ENCODE measurements around the gene ING3.
"Not testable (repeated sequence)": the region's sequence is repeated elsewhere in the genome, so short reads cannot be mapped to it uniquely, and the experiment has no call there.

ING3 gene

DNA sequence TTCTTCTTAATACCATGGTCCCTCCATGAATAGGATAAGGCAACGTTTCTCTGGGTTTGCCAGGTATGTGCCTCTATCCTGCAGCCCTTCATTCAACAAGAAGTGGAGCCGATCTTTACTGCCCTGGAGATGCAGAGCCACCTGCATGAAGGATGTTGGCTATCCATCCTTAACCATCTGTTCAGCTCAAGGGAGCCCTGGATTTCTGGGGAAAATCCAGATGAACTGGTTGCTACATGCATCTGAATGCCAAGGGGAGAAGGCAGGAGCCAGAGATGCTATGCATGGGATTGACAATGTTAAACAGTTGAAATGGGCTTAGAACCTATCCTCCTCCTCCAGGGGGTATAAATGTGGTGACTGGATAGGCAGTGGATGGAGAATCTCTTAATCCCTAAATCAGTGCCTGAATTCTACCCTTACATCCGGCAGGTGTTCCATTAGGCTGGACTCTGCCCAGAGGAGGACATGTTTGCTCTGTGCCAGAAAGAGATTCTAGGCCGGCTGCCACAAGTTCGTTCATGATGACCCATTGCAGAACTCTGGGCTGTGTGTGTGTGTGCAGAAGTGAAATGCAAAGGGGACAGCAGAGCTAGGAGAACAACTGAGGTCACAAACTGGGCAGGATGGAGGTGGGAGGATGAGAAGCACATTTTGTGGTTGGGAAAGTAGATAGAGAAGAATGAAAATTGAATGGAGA is 53.6 kb downstream of the ING3 start:
- DNase-seq: no peak

DNA sequence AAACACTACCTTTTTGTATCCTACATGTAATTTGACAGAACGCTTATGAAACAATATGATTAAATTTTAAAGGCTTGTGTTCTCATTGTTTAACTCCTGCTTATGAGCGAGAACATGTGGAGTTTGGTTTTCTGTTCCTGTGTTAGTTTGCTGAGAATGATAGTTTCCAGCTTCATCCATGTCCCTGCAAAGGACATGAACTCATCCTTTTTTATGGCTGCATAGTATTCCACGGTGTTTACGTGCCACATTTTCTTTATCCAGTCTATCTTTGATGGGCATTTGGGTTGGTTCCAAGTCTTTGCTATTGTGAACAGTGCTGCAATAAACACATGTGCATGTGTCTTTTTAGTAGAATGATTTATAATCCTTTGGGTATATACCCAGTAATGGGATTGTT is 54.5 kb downstream of the ING3 start:
- not testable (repeated sequence) for DNase-seq

DNA sequence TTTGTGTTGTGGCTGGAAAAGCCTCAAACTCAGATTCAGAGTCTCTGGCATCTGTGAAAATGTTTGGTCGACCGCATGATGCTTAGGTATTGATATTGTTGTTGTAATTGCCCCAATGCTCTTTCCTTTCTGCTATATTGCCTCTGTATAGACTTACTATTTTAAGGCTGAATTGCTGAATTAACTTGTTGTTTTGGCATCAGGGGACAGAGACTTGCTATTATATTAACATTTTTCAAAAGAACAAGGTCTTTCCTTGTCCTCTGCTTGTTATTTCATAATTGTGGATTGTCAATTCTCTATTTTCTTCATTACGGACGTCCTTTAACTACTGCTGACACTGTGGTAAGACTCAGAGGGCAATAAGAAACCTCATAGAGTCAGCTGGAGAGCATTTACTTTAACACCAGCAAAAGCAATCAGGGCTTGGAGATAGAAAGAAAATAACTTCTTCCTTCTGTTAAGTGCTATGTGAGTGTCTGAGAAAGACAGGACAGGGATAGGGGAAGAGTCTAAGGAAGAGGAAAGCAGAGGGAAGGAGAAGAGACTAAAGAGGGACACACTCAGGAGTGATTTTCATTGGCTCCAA is 55.5 kb downstream of the ING3 start:
- no peak for DNase-seq

DNA sequence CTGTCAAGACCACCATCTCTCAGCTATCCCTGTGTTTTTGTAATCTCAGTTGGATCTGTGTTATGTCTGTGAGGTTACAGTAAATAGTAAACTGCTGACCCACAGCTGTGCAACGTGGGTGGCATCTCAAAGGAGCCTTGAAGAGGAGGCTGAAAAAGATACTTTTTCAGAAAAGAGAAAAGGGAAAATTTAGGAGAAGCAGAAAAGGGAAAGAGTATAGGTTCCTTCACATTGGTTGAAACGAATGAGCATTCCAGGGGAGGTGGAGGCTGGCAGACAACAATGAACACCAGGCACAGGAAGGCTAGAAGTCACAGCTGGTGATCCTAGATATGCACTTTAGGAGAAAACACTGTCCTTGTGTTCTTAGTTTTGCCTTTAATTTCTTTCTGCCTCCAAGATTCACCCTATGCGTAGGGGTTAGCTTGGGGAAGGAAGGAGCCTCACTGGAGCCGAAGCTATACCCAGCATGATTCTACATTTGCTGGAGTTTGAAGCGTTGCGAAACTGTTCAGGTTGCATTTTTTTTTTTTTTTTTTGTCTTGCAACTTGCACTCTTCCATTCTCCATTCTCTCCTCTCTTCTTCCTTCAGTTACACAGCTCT is 56.2 kb downstream of the ING3 start:
- no peak for DNase-seq

DNA sequence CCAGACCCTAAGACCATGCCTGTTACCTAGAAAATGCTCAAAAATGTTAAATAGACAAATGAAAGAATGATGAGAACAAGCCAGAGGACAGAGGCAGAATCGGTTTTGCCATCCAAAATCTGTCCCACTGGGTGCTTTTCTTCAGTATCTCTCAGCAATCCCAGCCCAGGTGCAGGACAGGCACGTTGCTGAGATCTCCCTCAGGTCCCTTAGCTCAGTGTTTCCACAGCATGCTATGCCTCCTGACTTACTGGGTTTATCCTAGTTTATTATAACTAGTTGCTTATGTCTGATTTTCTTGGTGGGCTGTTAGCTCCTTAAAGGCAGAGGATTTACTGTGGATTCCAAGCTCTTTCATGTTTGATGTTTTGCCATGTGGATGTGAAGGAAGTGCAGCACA is 58.2 kb downstream of the ING3 start:
- DNase-seq: no peak

DNA sequence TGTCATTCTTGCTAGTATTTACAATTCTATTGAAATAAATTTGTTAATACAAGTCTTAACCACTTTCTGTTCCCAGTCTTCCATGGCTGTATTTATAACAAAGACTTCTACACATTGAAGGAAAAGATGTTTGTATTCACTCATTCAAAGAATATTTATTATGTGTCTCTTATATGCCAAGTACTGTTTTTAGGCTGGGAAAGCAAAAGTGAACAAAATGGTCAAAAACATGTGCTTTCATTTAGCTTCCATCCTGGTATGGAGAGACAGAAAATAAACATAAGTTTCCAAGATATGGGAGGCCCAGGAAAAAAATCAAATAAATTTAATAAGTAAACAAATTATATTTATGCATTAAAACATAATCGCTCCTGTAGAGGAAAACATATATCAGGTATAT is 60.8 kb downstream of the ING3 start:
- DNase-seq: no peak

DNA sequence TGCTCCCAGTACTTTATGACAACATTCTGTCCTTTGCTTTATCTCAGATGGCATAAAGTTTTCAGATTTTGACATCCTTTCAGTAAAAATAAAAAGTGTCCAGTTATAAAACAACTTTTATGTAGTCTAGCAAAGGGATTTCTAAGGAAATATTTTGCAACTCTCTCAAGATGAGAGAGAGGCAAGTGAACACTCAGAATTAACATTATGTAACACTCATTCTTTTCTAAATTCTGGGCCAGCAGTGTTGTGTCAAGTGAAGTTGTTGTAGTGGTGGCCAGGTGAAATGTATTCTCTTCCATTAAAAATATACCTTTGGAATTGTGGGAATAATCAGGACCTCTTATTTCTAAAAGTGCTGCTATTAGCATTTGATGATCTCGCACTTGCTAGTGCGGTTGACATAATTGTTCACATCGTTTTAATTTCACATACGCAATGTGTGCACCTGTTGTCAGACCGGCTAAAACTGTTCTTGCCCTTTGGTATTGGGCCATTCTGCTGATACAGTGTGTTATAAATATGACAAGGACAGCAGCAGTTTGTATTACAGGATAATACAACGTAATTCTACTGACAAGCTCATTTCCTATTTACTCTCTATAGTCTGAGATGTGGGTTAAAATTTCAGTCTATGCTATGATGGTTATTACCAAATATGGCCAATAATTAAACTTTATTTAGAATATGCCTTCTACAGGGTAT is 61.7 kb downstream of the ING3 start:
- DNase-seq: no peak

DNA sequence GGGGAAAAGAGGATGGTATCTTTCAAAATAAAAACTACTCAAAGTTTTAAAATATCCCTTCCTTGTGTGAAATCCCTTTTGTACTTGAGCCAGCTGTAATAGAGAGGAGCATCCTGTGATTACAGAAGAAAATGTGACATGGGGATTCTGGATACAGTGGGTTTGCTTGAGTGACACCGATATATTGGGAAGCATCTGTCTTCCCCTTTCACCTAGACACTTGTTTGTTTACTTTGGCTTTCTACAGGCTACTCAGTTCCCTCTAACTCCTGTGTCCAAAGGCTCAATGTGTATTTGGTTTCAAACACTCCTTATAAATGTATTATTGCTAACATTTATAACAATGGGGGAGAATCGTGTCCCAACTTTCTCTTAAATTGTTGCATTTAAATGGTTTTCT is 62.3 kb downstream of the ING3 start:
- no peak for DNase-seq

DNA sequence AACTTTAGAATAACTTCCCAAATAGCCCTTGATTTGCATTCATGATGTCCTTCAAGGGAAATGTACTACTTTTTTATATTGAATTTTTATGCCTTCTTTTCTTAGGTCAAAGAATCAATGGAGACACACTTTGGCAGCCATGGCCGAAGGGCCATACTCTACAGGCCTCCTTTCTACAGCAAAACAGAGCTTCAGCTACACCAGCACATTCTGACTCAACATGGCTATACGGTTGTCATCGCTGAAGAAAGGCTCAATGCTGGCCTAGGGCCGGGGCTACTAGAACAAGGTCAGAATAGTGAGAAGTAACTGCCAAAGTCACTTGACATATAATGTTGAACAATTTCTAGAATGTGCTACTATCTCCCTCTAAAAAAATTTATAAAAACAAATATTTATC is 65.0 kb downstream of the ING3 start:
- no peak for DNase-seq

DNA sequence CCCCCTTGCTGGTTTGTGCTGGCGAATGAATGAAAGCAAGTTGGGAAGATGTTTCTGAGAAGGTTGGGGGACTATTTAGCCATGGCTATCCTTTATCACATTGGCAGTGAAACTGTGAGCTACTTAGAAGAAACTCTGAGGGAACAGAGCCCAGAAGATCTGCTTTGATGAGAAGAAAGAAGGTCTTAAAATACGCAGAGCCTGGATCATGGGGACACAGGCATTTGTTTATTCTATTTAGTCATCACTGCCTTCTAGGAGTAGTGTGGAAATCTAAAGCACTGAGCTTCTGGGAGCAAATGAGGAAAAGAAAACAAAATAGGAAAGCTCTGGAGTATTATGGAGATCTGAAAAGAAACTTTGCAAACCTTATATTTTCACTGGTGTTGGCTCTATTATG is 66.4 kb downstream of the ING3 start:
- no peak for DNase-seq

DNA sequence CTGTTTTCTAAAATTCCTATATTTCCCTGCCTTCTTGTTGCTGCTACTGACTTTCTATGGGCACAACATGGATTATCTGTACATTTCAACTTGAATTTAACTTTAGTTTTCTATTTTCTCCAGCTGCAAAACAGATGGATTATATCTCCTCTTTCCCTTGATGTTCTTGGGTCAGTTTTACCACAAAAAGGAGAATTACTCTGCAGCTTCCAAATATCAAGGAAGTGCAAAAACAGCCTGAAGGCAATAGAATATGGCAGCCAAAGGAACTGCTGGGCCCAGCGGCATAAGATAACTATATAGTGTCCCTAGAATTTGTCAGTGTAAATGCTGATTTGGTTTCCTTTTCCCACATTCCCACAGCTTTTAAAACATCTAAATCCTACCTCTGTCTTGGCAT is 67.0 kb downstream of the ING3 start:
- no peak for DNase-seq

DNA sequence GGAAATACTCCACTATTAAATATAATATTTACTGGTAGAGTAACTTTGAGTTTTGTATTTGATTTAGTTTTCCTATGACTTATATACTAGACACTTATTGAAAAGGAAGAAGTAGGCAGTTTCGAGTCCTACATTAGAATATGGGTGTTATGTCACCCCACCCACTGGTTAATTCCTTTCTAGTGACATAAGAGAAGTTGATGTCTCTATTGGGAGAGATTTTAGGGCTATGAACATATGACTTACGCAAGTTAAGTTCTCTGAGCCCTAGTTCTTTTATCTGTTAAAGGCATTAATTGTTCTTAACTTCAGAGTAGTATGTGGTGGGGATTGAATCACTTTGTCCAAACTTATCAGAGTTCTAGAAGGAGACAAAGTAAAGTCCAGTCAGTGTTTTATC is 68.4 kb downstream of the ING3 start:
- DNase-seq: no peak

DNA sequence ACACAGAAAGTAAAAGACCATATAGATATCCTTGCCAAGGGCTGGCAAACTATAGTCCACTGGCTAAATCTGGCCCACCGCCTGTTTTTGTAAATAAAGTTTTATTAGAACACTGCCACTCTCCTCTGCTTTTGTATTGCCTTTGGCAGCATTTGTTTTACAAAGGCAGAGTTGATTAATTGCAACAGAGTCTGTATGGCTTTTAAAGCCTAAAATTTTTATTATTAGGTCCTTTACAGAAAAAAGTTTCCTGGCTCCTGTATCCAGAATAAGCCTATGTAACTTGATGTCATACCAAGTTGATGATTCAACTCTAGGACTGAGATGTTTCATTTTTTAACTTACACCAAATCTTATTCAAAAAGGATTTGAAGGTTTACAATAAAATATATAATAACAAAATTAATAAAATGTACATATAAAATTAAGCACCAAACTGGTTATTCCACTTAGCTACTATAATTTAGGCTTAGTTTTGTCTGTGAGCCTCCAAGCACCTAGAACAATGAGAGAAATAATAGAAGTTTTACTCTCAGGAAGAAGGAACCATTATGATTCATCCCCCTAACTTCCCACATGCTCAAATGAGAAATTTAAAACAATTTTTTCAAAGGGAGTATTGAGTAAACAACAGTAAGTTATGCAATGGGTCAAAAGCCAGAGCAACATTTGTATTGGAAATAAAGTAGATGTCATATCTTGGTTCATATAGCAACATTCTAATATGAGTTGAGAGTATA is 69.8 kb downstream of the ING3 start:
- no peak for DNase-seq

DNA sequence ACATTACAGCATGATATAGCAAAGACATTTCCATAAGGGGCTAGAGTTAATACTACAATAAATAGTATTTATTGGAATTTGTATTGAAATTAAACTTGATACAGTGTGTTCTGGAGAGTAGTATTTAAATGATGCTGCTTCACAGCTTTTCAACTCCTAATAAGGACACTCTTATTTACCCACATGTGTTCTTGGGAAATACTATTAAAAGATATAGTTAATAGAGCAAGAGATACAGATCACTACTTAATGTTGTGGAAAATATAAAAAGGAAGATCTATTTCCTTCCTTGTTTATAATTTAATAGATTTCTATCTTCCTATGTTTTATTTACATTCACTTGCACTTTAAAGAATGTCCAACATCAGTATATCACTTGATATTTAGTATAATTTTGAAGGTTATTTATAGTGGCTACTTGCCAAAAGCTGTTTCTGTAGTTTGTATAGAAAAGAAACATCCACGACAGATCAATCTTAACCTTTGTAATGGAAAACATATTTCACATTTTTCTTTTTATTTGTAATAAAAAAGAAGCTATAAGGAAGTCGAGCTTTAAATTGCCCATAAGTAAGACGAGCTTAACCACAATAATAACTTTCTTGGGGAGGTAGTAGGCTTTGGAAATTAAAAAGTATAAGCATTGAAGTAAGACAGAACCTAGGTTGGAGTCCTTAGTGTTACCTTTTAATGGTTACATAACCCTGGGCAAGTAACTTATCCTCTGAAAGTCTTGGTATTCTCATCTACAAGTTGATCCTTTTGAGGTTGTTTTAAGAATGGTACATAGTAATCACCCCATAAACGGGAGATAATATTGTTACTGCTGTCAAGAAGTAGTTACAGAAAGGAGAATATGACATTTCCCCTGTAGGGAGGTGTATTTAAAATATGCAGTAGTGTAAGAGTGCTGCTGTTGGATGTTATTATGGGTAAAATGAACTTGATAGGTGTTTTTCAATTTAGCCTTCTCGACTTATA is 70.7 kb downstream of the ING3 start:
- no peak for DNase-seq

DNA sequence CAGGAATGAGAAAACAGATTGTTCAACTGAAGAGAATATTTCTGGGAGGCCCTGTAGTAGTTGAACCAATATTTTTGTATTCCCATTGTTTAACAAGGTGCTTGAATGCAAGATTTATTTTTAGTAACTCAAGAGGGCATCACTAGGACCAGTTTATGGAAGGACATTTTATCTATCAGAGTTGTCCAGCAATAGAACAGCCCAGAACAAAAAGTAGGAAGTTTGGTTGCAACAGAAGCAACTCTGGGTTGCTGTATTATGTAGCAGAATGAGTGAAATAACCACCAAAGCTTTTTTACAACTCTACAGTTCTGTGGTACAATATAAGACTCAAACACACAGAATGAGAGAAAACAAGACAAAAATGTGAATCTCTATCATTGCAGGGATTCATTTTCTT is 72.6 kb downstream of the ING3 start:
- no peak for DNase-seq

DNA sequence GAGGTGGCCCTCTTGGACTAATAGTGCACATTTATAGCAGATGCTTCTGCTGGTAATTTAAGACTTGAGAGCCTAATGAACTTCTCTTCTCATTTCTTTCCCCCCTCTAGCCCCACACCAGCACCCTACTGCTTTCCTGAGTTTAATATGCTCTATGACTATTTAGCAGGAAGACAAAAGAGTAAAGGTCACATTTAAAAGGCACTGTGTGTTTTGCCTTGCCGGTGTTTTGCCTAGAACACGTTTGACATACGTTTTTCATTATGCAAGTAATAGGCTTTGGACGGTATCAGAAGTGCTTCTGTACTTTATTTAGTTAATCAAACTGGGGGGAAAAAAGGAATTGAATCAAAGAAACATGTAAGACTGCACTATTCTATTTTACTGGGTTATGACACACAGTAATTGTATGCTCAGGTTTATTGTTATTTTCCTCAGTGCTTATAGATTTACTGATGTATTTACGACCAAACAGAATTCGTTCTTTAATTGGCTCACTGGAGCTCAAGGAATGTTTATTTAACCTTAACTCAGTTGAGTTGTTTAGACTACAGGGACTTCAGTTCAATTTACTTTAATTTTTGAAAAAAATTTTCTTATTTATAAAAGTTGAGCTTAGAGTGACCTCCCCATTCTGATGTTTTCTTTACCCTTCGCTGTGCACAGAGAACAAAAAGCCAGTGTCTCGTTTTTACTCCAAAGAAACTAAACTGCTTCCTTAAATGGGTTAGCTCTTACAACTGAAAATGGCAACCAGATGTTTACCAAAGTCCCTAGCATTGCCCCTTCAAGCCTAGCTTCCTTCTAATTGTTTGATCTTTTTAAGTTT is 73.3 kb downstream of the ING3 start:
- no peak for DNase-seq

DNA sequence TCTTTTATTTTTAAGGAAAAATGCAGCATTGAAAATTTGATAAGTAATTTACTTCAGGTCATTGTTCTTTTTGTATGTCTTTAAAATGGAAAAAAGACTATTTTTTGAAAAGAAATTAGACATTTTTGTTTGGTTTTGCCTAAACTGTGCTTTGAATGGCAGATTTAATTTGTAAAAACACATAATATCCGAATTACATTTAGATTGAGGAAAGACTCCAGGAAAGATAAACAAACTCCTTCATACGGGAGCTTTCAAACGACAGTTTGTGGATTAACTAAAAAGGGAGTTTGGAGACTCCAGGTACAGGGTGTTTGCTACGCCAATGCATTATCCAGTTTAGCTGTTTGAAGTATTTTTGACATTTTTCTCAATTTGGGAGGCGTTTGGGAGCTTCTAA is 74.0 kb downstream of the ING3 start:
- DNase-seq: no peak

DNA sequence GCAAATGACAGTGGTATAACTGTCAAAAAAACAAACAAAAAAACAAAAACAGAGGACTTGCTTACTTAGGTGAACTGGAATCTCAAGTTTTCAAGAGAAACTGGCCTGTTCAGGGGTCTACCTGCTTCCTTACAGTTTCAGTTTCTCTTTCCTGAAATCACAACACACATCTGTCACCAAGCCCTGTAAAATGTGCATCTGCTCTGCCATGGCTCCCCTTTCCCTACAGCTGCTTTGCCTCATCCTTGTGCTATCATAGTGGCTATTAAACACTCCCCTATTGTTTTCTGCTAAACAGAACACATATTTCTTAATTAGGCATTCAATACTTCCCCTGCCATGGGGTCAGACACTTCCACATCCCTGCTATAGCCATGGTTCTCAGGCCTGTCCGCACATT is 75.6 kb downstream of the ING3 start:
- no peak for DNase-seq

DNA sequence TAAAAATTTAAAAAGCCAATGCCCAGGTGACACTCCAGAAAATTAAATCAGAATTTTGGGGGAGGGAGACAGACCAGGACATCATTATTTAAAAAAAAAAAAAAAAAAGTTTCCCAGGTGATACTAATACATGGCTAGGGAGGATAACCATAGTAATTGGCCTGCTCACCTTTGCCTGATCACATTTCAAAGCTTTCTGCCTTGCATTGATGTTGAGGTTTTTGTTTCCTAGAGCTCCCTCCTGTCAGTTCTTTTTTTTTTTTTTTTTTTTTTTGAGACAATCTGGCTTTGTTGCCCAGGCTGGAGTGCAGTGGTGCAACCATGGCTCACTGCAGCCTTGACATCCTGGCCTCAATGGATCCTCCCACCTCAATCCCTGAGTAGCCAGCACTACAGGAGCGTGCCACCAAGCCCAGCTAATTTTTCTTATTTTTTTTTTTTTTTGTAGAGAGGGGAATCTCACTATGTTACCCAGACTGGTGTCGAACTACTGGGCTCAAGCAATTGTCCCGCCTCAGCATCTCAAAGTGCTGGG is 76.1 kb downstream of the ING3 start:
- DNase-seq: no peak

All from activated CD4-positive, alpha-beta T cell treated with anti-CD3 and anti-CD28 coated beads, Interleukin-2, amount 50 U/mL, for 1 hour (primary cell).